Activated CD4-positive, alpha-beta T cell treated with anti-CD3 and anti-CD28 coated beads, Interleukin-2, amount 10 ng/mL, durations not matched to agents 7 days and 5 days (primary cell): ENCODE data around the gene COPG2. TPM values are rescaled to one million over a fixed set of nuclear protein-coding genes. Genes with fewer than 3 reads are reported as not detected.
"Not testable (repeated sequence)": the region's sequence is repeated elsewhere in the genome, so short reads cannot be mapped to it uniquely, and the experiment has no call there.

ENCODE experiments used
- CTCF ChIA-PET: fragments of 350-600 bp; sonication (Branson Sonifier 250); formaldehyde crosslinking; loops from one replicate; lab custom pipeline; 2021; ENCODE audit warnings: antibody characterized with exemption; lab: Charles Lee
- POLR2A ChIA-PET: fragments of 350-600 bp; sonication (Branson Sonifier 250); formaldehyde crosslinking; loops from one replicate; lab custom pipeline; 2021; ENCODE audit warnings: antibody characterized with exemption; lab: Charles Lee
- DNase-seq: peaks from one replicate; pipeline ENCODE4 v3.0.0-alpha.2; 2020
- H3K27ac Mint-ChIP-seq: one replicate; pipeline ENCODE4 v1.8.0; 2021; ENCODE audit warnings: mild to moderate bottlenecking, moderate library complexity, mixed read lengths
- H3K27me3 Mint-ChIP-seq: one replicate; pipeline ENCODE4 v1.8.0; 2021; ENCODE audit warnings: mixed read lengths
- H3K36me3 Mint-ChIP-seq: one replicate; pipeline ENCODE4 v1.8.0; 2021; ENCODE audit warnings: low read depth, mixed read lengths
- H3K4me1 Mint-ChIP-seq: one replicate; pipeline ENCODE4 v1.8.0; 2021; ENCODE audit warnings: mixed read lengths
- H3K4me3 Mint-ChIP-seq: one replicate; pipeline ENCODE4 v1.8.0; 2021; ENCODE audit warnings: mild to moderate bottlenecking, moderate library complexity, mixed read lengths
- H3K9me3 Mint-ChIP-seq: one replicate; pipeline ENCODE4 v1.8.0; 2021; ENCODE audit warnings: mixed read lengths
- total RNA-seq, 2 experiments: library from RNA; stranded (reverse); gene quantifications; one replicate each; pipeline ENCODE4 v1.2.3, GENCODE V29; 2021

The COPG2 gene
- total RNA-seq, 2 experiments from 2014 or later, result 8.4 to 11.0 TPM

DNA sequence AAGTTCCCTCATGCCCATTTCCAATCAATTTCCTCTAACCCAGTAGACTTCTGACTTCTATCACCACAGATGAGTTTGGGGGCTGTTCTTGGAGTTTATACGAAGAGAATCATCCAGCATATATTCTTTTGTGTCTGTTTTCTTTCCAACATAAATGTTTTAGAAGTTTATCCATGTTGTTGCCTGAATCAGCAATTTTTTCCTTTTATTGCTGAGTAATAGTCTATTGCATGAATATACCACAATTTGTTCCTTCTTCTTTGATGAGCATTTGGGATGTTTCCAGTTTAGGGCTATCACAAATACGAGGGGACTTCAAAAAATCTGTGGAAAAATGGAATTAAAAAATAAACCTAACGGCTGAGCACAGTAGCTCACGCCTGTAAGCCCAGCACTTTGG is 26.2 kb downstream of the COPG2 start:
- H3K9me3 Mint-ChIP-seq, result peaks cover 12% of the 10 kb centered on the region
- H3K36me3 Mint-ChIP-seq, result peaks cover 5% of the 10 kb centered on the region
- no peaks in the 10 kb centered on the region for H3K27me3 Mint-ChIP-seq
- ChIA-PET POLR2A (interaction anchor here (0.7 kb wide), 1 partner anchor 1203 kb away, joined by 3 read pairs; no protein-coding TSS in a partner anchor), CTCF (no interaction called here)
- peaks cover 13% of the 10 kb centered on the region for H3K4me1 Mint-ChIP-seq
- no peak overlapping the region for H3K27ac Mint-ChIP-seq
- no peak overlapping the region for H3K4me3 Mint-ChIP-seq
- no peak for DNase-seq

DNA sequence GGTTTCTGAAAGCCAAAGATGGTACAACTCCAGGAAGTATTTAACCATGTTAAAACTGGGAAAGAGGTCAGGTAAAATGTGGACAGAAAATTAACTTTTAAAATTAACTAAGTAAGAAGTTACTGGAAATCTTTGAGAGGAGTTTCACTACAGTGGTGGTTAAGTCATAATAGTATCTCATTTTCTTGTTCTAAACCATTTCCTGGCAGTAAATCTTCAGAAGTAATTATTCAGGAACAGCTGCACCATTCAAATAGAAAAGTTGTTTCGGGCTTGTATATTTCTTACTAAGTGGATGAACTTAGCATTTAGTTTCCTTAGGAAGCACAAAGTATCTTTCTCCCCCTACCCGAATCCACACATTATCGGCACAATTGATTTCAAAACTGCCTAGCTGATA is 27.1 kb downstream of the COPG2 start:
- H3K9me3 Mint-ChIP-seq, result peaks cover 17% of the 10 kb centered on the region
- H3K36me3 Mint-ChIP-seq, result peaks cover 3% of the 10 kb centered on the region
- CTCF ChIA-PET, result no interaction called here
- DNase-seq, result no peak
- H3K27ac Mint-ChIP-seq, result no peak overlapping the region
- peaks cover 13% of the 10 kb centered on the region for H3K4me1 Mint-ChIP-seq
- no peak overlapping the region for H3K4me3 Mint-ChIP-seq
- POLR2A ChIA-PET, result no interaction called here
- no peaks in the 10 kb centered on the region for H3K27me3 Mint-ChIP-seq

DNA sequence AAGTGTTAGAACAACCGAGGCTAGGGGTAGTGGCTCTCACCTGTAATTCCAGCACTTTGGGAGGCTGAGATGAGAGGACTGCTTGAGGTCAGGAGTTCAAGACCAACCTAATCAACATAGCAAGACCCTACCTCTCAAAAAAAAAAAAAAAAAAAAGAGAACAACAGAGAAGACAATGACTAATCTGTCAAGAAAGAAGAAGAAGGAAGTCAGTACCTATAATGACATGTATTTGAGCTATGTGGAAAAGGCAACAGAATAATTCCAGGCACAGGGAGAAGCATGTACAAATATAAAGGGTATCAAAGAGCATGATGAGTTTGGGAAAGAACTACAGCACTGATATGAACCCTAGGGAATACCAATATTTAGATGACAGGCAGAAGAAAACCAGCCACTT is 27.5 kb downstream of the COPG2 start:
- H3K27me3 Mint-ChIP-seq, result no peaks in the 10 kb centered on the region
- no peak for DNase-seq
- POLR2A ChIA-PET, result no interaction called here

DNA sequence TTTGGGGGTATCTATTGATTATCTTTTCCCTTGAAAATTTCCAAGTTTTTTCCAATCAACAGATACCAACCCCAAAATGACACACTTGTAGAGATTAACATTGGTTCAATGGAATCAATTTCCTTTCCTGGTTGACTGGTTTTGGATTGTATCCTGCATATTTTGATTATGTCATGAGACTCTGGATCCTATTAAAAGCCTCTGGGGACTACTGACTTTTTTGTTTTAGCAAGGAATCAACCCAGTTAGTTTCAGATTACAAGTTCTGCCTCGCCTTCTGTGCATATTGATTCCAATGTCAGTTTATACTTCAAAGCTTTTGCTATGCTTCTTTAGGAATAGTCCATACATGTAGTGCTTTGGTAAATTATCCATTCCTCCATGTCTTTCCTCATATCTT is 29.2 kb downstream of the COPG2 start:
- ChIA-PET POLR2A (no interaction called here), CTCF (interaction anchor here (0.6 to 0.7 kb wide), 2 partner anchors 75 to 933 kb away, joined by 3 read pairs; no protein-coding TSS in a partner anchor)
- Mint-ChIP-seq H3K4me1 (peaks cover 13% of the 10 kb centered on the region), H3K4me3 (no peak overlapping the region), H3K27me3 (no peaks in the 10 kb centered on the region), H3K9me3 (peaks cover 30% of the 10 kb centered on the region), H3K27ac (no peak overlapping the region), H3K36me3 (peaks cover 6% of the 10 kb centered on the region)
- DNase-seq, result no peak

More for the DNA sequence above, 27.5 kb downstream of the COPG2 start:
- no peak overlapping the region for H3K4me3 Mint-ChIP-seq
- peaks cover 3% of the 10 kb centered on the region for H3K36me3 Mint-ChIP-seq
- H3K27ac Mint-ChIP-seq, result no peak overlapping the region
- CTCF ChIA-PET, result interaction anchor here (0.6 kb wide), 1 partner anchor 167 kb away, joined by 5 read pairs; no protein-coding TSS in a partner anchor
- peaks cover 13% of the 10 kb centered on the region for H3K4me1 Mint-ChIP-seq
- H3K9me3 Mint-ChIP-seq, result peaks cover 17% of the 10 kb centered on the region

DNA sequence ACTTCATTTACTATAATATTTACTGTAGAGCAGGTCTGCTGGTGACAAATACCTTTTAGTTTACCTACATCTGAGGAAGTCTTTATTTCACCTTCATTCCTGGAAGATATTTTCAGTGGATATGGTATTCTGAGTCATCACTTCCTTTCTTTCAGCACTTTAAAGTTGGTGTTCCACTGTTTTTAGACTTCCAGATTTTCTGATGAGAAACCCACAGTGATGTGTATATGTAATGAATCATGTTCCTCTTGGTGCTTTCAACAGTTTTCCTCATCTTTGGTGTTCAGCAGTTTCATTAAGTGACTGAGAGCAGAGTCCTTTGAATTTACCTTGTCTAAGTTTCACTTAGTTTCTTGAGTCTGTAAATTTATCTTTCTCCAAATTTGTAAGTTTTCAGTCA is 36.4 kb downstream of the COPG2 start:
- Mint-ChIP-seq H3K36me3 (peaks cover 9% of the 10 kb centered on the region), H3K27me3 (no peaks in the 10 kb centered on the region), H3K9me3 (peaks cover 42% of the 10 kb centered on the region), H3K4me1 (no peaks in the 10 kb centered on the region), H3K27ac (no peak overlapping the region), H3K4me3 (no peak overlapping the region)
- no peak for DNase-seq
- CTCF ChIA-PET, result no interaction called here
- POLR2A ChIA-PET, result no interaction called here

DNA sequence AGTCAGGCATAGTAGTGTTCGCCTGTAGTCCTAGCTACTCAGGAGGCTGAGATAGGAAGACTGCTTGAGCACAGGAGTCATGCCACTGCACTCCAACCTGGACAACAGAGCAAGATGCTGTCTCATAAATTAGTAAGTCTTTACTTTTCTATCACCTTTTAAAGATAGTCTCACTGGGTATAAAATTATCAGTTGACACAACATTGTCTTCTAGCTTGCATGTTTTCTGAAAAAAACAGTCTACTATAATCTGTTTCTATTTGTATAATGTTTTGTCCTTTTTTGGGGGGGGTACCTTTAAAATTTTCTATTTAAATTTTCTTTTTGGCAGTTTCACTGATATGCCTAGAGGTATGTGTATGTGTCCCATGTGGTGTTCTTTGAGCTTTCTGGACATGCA is 39.6 kb downstream of the COPG2 start:
- Mint-ChIP-seq H3K27ac (no peak overlapping the region), H3K27me3 (no peaks in the 10 kb centered on the region), H3K4me3 (no peak overlapping the region), H3K9me3 (peaks cover 22% of the 10 kb centered on the region), H3K4me1 (no peaks in the 10 kb centered on the region), H3K36me3 (peaks cover 3% of the 10 kb centered on the region)
- no peak for DNase-seq
- CTCF ChIA-PET, result interaction anchor here (0.9 kb wide), 1 partner anchor 17 kb away, joined by 3 read pairs; no protein-coding TSS in a partner anchor
- POLR2A ChIA-PET, result no interaction called here

DNA sequence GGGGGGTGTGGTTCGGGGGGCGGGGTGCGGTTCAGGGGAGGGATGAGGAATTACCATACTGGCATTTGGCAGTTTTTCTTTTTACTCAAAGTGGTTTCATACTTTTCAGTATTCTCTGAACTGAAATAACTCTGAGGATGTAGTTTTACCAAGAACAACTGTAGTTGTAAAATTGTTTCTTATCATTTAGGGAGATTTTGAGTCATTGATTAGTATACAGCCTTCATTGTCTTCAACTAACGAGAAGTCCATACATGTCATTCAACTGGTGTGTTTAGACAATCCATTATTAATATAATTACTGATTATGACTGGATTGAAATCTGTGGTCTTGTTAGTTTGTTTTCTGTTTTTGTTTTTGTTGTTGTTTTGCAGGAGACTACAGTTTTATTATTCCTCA is 40.8 kb downstream of the COPG2 start:
- POLR2A ChIA-PET, result no interaction called here
- Mint-ChIP-seq H3K27ac (no peak overlapping the region), H3K9me3 (peaks cover 23% of the 10 kb centered on the region), H3K36me3 (peaks cover 3% of the 10 kb centered on the region), H3K27me3 (no peaks in the 10 kb centered on the region), H3K4me3 (no peak overlapping the region), H3K4me1 (no peaks in the 10 kb centered on the region)
- no peak for DNase-seq
- CTCF ChIA-PET, result no interaction called here

DNA sequence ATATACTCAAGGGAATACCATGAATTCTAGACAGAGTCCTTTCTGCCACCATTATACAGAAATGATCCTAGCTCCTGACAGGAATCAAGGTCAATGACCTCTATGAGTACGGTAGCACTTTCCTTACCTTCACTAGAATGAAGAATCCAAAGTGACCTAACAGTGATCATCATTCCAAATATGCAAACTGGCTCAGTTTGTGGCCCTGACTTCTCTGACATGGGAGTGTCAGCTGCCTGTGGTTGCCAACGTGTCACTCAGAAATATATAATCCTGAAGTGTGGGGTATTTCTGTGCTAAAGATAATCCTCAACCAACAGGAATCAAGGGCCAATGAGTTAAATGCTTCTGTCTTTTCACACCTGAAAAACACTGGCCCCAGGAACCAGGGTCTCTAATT is 45.7 kb downstream of the COPG2 start:
- no peaks in the 10 kb centered on the region for H3K27me3 Mint-ChIP-seq
- POLR2A ChIA-PET, result no interaction called here
- no peak overlapping the region for H3K27ac Mint-ChIP-seq
- no peaks in the 10 kb centered on the region for H3K4me1 Mint-ChIP-seq
- DNase-seq, result no peak
- peaks cover 22% of the 10 kb centered on the region for H3K9me3 Mint-ChIP-seq
- no peaks in the 10 kb centered on the region for H3K36me3 Mint-ChIP-seq
- CTCF ChIA-PET, result interaction anchor here (0.9 kb wide), 1 partner anchor 27 kb away, joined by 3 read pairs; no protein-coding TSS in a partner anchor
- H3K4me3 Mint-ChIP-seq, result no peak overlapping the region

DNA sequence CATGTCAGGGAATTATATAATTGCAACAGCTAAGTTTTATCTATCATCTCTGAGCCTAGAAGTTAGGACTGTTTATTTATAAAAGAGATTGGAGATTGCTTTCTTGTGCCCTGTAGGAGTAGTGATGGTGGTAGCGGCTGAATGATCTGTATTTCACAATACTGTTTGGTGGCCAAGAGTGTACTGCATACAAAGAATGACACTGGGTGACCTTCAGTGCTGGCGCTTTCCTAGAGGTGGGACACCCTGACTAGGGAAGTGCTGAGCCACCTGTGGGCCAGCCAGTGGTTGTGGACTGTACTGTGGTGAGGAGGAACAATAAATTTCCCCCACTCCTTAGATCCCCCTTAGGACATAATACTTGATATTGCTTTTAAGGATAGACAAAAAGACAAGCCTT is 53.0 kb downstream of the COPG2 start:
- H3K36me3 Mint-ChIP-seq, result peaks cover 6% of the 10 kb centered on the region
- no peaks in the 10 kb centered on the region for H3K4me1 Mint-ChIP-seq
- H3K9me3 Mint-ChIP-seq, result peaks cover 9% of the 10 kb centered on the region
- no peak overlapping the region for H3K27ac Mint-ChIP-seq
- CTCF ChIA-PET, result interaction anchor here (0.6 to 1.6 kb wide), 2 partner anchors 13 to 67 kb away, joined by 3 read pairs; no protein-coding TSS in a partner anchor
- no peak overlapping the region for H3K4me3 Mint-ChIP-seq
- POLR2A ChIA-PET, result no interaction called here
- DNase-seq, result no peak
- no peaks in the 10 kb centered on the region for H3K27me3 Mint-ChIP-seq

DNA sequence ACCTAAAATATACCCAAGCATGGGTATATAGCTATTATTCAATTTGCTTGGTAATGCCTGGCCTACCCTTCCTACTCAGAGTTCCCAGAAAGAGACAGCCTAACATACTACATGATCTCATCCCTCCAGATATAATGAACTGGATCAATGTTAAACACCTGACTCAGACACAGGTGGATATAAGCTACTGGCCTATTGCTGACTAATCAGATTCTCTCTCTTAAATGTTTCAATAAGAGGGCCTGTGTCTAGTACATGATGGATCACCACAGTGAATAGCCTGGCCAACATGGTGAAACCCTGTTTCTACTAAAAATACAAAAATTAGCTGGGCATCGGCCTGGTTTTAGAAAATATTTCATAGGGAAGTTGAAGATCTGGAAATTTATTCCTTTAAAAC is 54.1 kb downstream of the COPG2 start:
- no peaks in the 10 kb centered on the region for H3K4me1 Mint-ChIP-seq
- no peak overlapping the region for H3K4me3 Mint-ChIP-seq
- H3K9me3 Mint-ChIP-seq, result peaks cover 5% of the 10 kb centered on the region
- no peak for DNase-seq
- ChIA-PET CTCF (interaction anchor here (1.6 kb wide), 1 partner anchor 12 kb away, joined by 3 read pairs; no protein-coding TSS in a partner anchor), POLR2A (no interaction called here)
- H3K27ac Mint-ChIP-seq, result no peak overlapping the region
- peaks cover 15% of the 10 kb centered on the region for H3K36me3 Mint-ChIP-seq
- no peaks in the 10 kb centered on the region for H3K27me3 Mint-ChIP-seq

DNA sequence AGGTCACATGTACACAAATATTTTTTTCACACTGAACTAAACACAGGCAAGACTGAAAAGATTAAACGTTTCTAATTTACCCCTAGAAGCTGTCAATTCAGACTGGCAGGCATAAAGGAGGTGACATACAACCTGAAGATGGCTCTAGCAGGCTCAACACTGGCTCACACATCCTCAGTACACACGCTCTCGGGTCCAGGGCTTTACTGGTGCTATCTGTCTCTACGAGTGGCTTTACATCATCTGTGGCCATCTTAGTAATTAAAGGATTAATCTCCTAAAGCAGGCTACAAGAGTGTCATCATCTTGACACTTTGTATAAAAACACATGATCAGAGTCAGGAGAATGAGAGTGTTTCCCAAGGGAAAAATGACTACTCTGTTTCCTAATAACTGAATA is 57.3 kb downstream of the COPG2 start:
- CTCF ChIA-PET, result interaction anchor here (1.3 kb wide), 1 partner anchor 17 kb away, joined by 3 read pairs; no protein-coding TSS in a partner anchor
- Mint-ChIP-seq H3K27me3 (no peaks in the 10 kb centered on the region), H3K4me1 (no peaks in the 10 kb centered on the region), H3K9me3 (peaks cover 5% of the 10 kb centered on the region), H3K36me3 (peaks cover 27% of the 10 kb centered on the region), H3K4me3 (no peak overlapping the region), H3K27ac (no peak overlapping the region)
- POLR2A ChIA-PET, result no interaction called here
- no peak for DNase-seq

DNA sequence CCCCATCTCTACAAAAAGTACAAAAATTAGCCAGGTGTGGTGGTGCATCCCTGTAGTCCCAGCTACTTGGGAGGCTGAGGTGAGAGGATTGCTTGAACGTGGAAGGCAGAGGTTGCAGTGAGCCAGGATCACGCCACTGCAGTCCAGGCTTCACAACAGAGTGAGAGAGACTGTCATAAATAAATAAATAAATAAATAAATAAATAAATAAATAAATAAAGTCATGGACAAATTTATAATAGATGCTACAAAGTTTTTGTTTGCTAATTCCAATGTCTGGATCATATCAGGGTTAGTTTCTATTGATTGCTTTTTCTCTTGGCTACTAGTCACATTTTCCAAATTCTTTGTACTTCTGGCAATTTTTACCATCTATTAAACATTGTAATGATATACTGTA is 61.5 kb downstream of the COPG2 start:
- CTCF ChIA-PET, result not testable (repeated sequence)

DNA sequence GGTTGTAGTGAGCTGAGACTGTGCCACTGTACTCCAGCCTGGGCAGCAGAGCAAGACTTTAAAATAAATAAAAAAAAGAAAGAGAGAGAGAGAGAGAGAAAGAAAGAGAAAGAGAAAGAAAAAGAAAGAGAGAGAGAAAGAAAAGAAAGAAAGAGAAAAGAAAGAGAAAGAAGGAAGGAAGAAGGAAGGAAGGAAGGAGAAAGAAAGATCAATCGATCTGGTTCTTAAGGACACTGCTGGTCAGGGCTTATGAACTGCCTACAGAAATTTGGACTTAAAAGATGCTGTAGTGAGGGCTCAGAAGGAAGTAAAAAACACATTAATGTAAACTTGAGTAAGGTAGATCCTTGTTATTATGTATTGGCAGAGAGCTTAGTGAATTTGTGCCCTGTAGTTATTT is 62.4 kb downstream of the COPG2 start:
- POLR2A ChIA-PET, result no interaction called here

More for the DNA sequence above, 61.5 kb downstream of the COPG2 start:
- POLR2A ChIA-PET, H3K9me3 Mint-ChIP-seq, H3K4me3 Mint-ChIP-seq, DNase-seq, H3K4me1 Mint-ChIP-seq, H3K27ac Mint-ChIP-seq, H3K27me3 Mint-ChIP-seq: not testable (repeated sequence)
- H3K36me3 Mint-ChIP-seq, result peaks cover 28% of the 10 kb centered on the region

DNA sequence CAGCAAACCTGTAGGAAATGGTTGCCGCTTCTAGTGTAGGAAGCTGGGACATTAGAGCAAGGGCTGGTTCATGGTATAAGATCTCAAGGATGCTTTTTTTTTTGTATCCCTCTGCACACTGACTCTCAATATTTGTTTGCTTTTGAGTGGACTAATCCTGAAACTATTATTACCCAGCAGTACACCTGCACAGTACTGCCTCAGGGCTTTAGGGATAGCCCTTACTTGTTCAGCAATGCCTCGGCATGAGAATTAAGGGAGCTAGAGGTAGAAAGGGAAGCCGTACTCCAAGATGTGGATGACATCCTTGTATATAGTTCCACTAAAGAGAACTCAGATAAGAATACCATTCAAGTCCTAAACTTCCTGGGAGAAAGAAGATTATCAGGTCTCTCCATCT is 70.5 kb downstream of the COPG2 start:
- POLR2A ChIA-PET, result no interaction called here
- Mint-ChIP-seq H3K9me3 (peaks cover 2% of the 10 kb centered on the region), H3K4me1 (no peaks in the 10 kb centered on the region), H3K36me3 (peaks cover 2% of the 10 kb centered on the region), H3K27ac (no peak overlapping the region), H3K27me3 (no peaks in the 10 kb centered on the region), H3K4me3 (no peak overlapping the region)
- CTCF ChIA-PET, result interaction anchor here (0.6 kb wide), 2 partner anchors 38 to 1723 kb away, joined by 3 to 4 read pairs; no protein-coding TSS in a partner anchor
- no peak for DNase-seq

More for the DNA sequence above, 62.4 kb downstream of the COPG2 start:
- CTCF ChIA-PET, result no interaction called here
- H3K27ac Mint-ChIP-seq, result no peak overlapping the region
- H3K9me3 Mint-ChIP-seq, result peaks cover 7% of the 10 kb centered on the region
- H3K4me3 Mint-ChIP-seq, result no peak overlapping the region
- no peaks in the 10 kb centered on the region for H3K4me1 Mint-ChIP-seq
- no peak for DNase-seq
- H3K36me3 Mint-ChIP-seq, result peaks cover 28% of the 10 kb centered on the region
- H3K27me3 Mint-ChIP-seq, result no peaks in the 10 kb centered on the region
